Activated naive CD4-positive, alpha-beta T cell treated with anti-CD3 and anti-CD28 coated beads for 36 hours (primary cell): ENCODE results near the gene TWSG1. TPM values are rescaled to one million over a fixed set of nuclear protein-coding genes. Genes with fewer than 3 reads are reported as not detected.
"Not testable (repeated sequence)": the region's sequence is repeated elsewhere in the genome, so short reads cannot be mapped to it uniquely, and the experiment has no call there.

Experiments used
- CTCF ChIA-PET: fragments of 350-600 bp; sonication (Branson Sonifier 250); formaldehyde crosslinking; loops from one replicate; lab custom pipeline; 2021; ENCODE audit warnings: antibody characterized with exemption; lab: Charles Lee
- DNase-seq: peaks from one replicate; pipeline ENCODE4 v3.0.0-alpha.2; 2020
- H3K27ac Mint-ChIP-seq: one replicate; pipeline ENCODE4 v1.8.0; 2021; ENCODE audit warnings: mild to moderate bottlenecking, mixed read lengths
- H3K27me3 Mint-ChIP-seq: one replicate; pipeline ENCODE4 v1.8.0; 2021; ENCODE audit warnings: low read depth, mixed read lengths
- H3K36me3 Mint-ChIP-seq: one replicate; pipeline ENCODE4 v1.8.0; 2021; ENCODE audit warnings: low read depth, mixed read lengths
- H3K4me1 Mint-ChIP-seq: one replicate; pipeline ENCODE4 v1.8.0; 2021; ENCODE audit warnings: low read depth, mixed read lengths
- H3K4me3 Mint-ChIP-seq: one replicate; pipeline ENCODE4 v1.8.0; 2021; ENCODE audit warnings: mild to moderate bottlenecking, moderate library complexity, mixed read lengths
- H3K9me3 Mint-ChIP-seq: one replicate; pipeline ENCODE4 v1.8.0; 2021; ENCODE audit warnings: mixed read lengths
- intact Hi-C: fragments of 100-400 bp; cut with micrococcal nuclease; formaldehyde crosslinking; loops from one replicate; pipeline ENCODE4 v1.15.1; 2023
- total RNA-seq, 2 experiments: library from RNA; stranded (reverse); gene quantifications; one replicate each; pipeline ENCODE4 v1.2.3, GENCODE V29; 2021

The TWSG1 gene
- total RNA-seq, 2 experiments from 2014 or later, result 4.9 to 5.6 TPM

- H3K27ac Mint-ChIP-seq, H3K9me3 Mint-ChIP-seq, H3K36me3 Mint-ChIP-seq, H3K4me3 Mint-ChIP-seq, CTCF ChIA-PET, H3K27me3 Mint-ChIP-seq, DNase-seq: not testable (repeated sequence)
- H3K4me1 Mint-ChIP-seq, result peaks cover 10% of the 10 kb centered on the region
- intact Hi-C loops, result loop anchor here (5.0 to 10.0 kb wide), 3 partner anchors 112 to 330 kb away; no protein-coding TSS in a partner anchor
Measured at GRCh38 chr18:9402358-9403007, 67.9 kb downstream of the TWSG1 start.

- CTCF ChIA-PET, result interaction anchor here (0.7 to 1.1 kb wide), 6 partner anchors 67 to 396 kb away, joined by 3 to 4 read pairs (median 3); no protein-coding TSS in a partner anchor
- Mint-ChIP-seq H3K27me3 (no peaks in the 10 kb centered on the region), H3K9me3 (no peaks in the 10 kb centered on the region), H3K36me3 (no peaks in the 10 kb centered on the region), H3K27ac (peak overlapping the region; percentile 57), H3K4me1 (peaks cover 10% of the 10 kb centered on the region), H3K4me3 (peak overlapping the region; percentile 70)
- intact Hi-C loops, result loop anchor here (1.0 to 10.0 kb wide), 6 partner anchors 69 to 509 kb away; partner anchors contain the start of genes RALBP1 and TWSG1
- DNase-seq, result peak; percentile 21
Measured at GRCh38 chr18:9403795-9404564, 69.4 kb downstream of the TWSG1 start.

GRCh38 chr18:9404565-9405060, 70.0 kb downstream of the TWSG1 start:
- peak overlapping the region; percentile 70 for H3K4me3 Mint-ChIP-seq
- CTCF ChIA-PET, result interaction anchor here (0.6 to 1.2 kb wide), 2 partner anchors 111 to 144 kb away, joined by 3 read pairs; no protein-coding TSS in a partner anchor
- no peaks in the 10 kb centered on the region for H3K9me3 Mint-ChIP-seq
- H3K27ac Mint-ChIP-seq, result peak overlapping the region; percentile 57
- intact Hi-C loops, result loop anchor here (1.0 to 10.0 kb wide), 6 partner anchors 70 to 508 kb away; partner anchors contain the start of genes RALBP1 and TWSG1
- no peaks in the 10 kb centered on the region for H3K27me3 Mint-ChIP-seq
- DNase-seq, result peak; percentile 68
- H3K36me3 Mint-ChIP-seq, result no peaks in the 10 kb centered on the region
- peaks cover 10% of the 10 kb centered on the region for H3K4me1 Mint-ChIP-seq

- DNase-seq, result no peak
- Mint-ChIP-seq H3K9me3 (peaks cover 2% of the 10 kb centered on the region), H3K27me3 (no peaks in the 10 kb centered on the region), H3K36me3 (no peaks in the 10 kb centered on the region), H3K27ac (no peak overlapping the region), H3K4me3 (peak overlapping the region; percentile 70), H3K4me1 (peaks cover 10% of the 10 kb centered on the region)
- intact Hi-C loops, result loop anchor here (2.0 to 10.0 kb wide), 4 partner anchors 70 to 508 kb away; partner anchors contain the start of gene TWSG1
- CTCF ChIA-PET, result interaction anchor here (0.6 to 1.2 kb wide), 2 partner anchors 110 to 143 kb away, joined by 3 read pairs; no protein-coding TSS in a partner anchor
Measured at GRCh38 chr18:9405130-9405529, 70.6 kb downstream of the TWSG1 start.

GRCh38 chr18:9405977-9406376, 71.4 kb downstream of the TWSG1 start:
- peaks cover 10% of the 10 kb centered on the region for H3K4me1 Mint-ChIP-seq
- H3K27ac Mint-ChIP-seq, result no peak overlapping the region
- H3K27me3 Mint-ChIP-seq, result no peaks in the 10 kb centered on the region
- no peak overlapping the region for H3K4me3 Mint-ChIP-seq
- intact Hi-C loops, result loop anchor here (2.0 to 10.0 kb wide), 4 partner anchors 71 to 507 kb away; partner anchors contain the start of gene TWSG1
- peaks cover 2% of the 10 kb centered on the region for H3K9me3 Mint-ChIP-seq
- H3K36me3 Mint-ChIP-seq, result no peaks in the 10 kb centered on the region
- CTCF ChIA-PET, result interaction anchor here (1.2 kb wide), 1 partner anchor 110 kb away, joined by 3 read pairs; no protein-coding TSS in a partner anchor
- no peak for DNase-seq

GRCh38 chr18:9410515-9410914, 75.9 kb downstream of the TWSG1 start:
- no peak for DNase-seq
- H3K27ac Mint-ChIP-seq, result no peak overlapping the region
- H3K4me1 Mint-ChIP-seq, result no peaks in the 10 kb centered on the region
- CTCF ChIA-PET, result interaction anchor here (0.5 to 1.1 kb wide), 2 partner anchors 106 to 859 kb away, joined by 3 to 4 read pairs; no protein-coding TSS in a partner anchor
- H3K36me3 Mint-ChIP-seq, result no peaks in the 10 kb centered on the region
- H3K27me3 Mint-ChIP-seq, result no peaks in the 10 kb centered on the region
- intact Hi-C loops, result no loop called here
- no peak overlapping the region for H3K4me3 Mint-ChIP-seq
- H3K9me3 Mint-ChIP-seq, result peaks cover 2% of the 10 kb centered on the region

GRCh38 chr18:9413576-9413975, 79.0 kb downstream of the TWSG1 start:
- H3K9me3 Mint-ChIP-seq, result peaks cover 2% of the 10 kb centered on the region
- CTCF ChIA-PET, result no interaction called here
- H3K36me3 Mint-ChIP-seq, result no peaks in the 10 kb centered on the region
- intact Hi-C loops, result no loop called here
- DNase-seq, result no peak
- H3K4me1 Mint-ChIP-seq, result no peaks in the 10 kb centered on the region
- no peak overlapping the region for H3K4me3 Mint-ChIP-seq
- H3K27ac Mint-ChIP-seq, result no peak overlapping the region
- no peaks in the 10 kb centered on the region for H3K27me3 Mint-ChIP-seq

GRCh38 chr18:9416563-9417072, 82.0 kb downstream of the TWSG1 start:
- DNase-seq, result no peak
- CTCF ChIA-PET, result no interaction called here
- no peaks in the 10 kb centered on the region for H3K9me3 Mint-ChIP-seq
- no peaks in the 10 kb centered on the region for H3K27me3 Mint-ChIP-seq
- no peaks in the 10 kb centered on the region for H3K4me1 Mint-ChIP-seq
- H3K4me3 Mint-ChIP-seq, result no peak overlapping the region
- no peaks in the 10 kb centered on the region for H3K36me3 Mint-ChIP-seq
- intact Hi-C loops, result no loop called here
- H3K27ac Mint-ChIP-seq, result no peak overlapping the region

- Mint-ChIP-seq H3K27me3 (no peaks in the 10 kb centered on the region), H3K9me3 (no peaks in the 10 kb centered on the region), H3K4me1 (no peaks in the 10 kb centered on the region), H3K36me3 (no peaks in the 10 kb centered on the region), H3K27ac (no peak overlapping the region), H3K4me3 (no peak overlapping the region)
- DNase-seq, result no peak
- CTCF ChIA-PET, result no interaction called here
- intact Hi-C loops, result no loop called here
Measured at GRCh38 chr18:9417073-9417851, 82.7 kb downstream of the TWSG1 start.

- CTCF ChIA-PET, result no interaction called here
- H3K4me3 Mint-ChIP-seq, result no peak overlapping the region
- no peaks in the 10 kb centered on the region for H3K36me3 Mint-ChIP-seq
- intact Hi-C loops, result no loop called here
- no peaks in the 10 kb centered on the region for H3K9me3 Mint-ChIP-seq
- no peak for DNase-seq
- no peaks in the 10 kb centered on the region for H3K4me1 Mint-ChIP-seq
- no peak overlapping the region for H3K27ac Mint-ChIP-seq
- H3K27me3 Mint-ChIP-seq, result no peaks in the 10 kb centered on the region
Measured at GRCh38 chr18:9418047-9418690, 83.6 kb downstream of the TWSG1 start.

GRCh38 chr18:9419956-9420631, 85.5 kb downstream of the TWSG1 start:
- H3K4me3 Mint-ChIP-seq, result no peak overlapping the region
- H3K4me1 Mint-ChIP-seq, result no peaks in the 10 kb centered on the region
- H3K27ac Mint-ChIP-seq, result no peak overlapping the region
- no peaks in the 10 kb centered on the region for H3K27me3 Mint-ChIP-seq
- no peaks in the 10 kb centered on the region for H3K9me3 Mint-ChIP-seq
- H3K36me3 Mint-ChIP-seq, result no peaks in the 10 kb centered on the region
- DNase-seq, result no peak
- CTCF ChIA-PET, result interaction anchor here (0.6 kb wide), 1 partner anchor 594 kb away, joined by 3 read pairs; no protein-coding TSS in a partner anchor
- intact Hi-C loops, result no loop called here
